ENCODE data around the gene SH2B2.

- TF ChIP-seq CTCF (IDR thresholded peaks at IDR 0.05) (no peak), ATF1 (CRISPR knock-in tag; IDR thresholded peaks at IDR 0.05) (no peak), TEAD4 (CRISPR knock-in tag; IDR thresholded peaks at IDR 0.05) (no peak), SP1 (CRISPR knock-in tag; conservative IDR thresholded peaks at IDR 0.05) (no peak), NFATC4 (CRISPR knock-in tag; IDR thresholded peaks at IDR 0.05) (no peak), ATF3 (CRISPR knock-in tag; conservative IDR thresholded peaks at IDR 0.05) (no peak), ZNF138 (CRISPR knock-in tag; conservative IDR thresholded peaks at IDR 0.05) (no peak), CREB1 (CRISPR knock-in tag; IDR thresholded peaks at IDR 0.05) (no peak)
Measured at GRCh38 chr7:102294589-102294988, 7.9 kb downstream of the SH2B2 start.
